CD4-positive, alpha-beta T cell (primary cell): ENCODE measurements around the gene CXADR. TPM values are rescaled to one million over a fixed set of nuclear protein-coding genes. Genes with fewer than 3 reads are reported as not detected.

ENCODE experiments used
- ATAC-seq: fragments of 200-7000 bp; cut with Tn5 transposase; one replicate; pipeline ENCODE4 v1.10.0; 2022; ENCODE audit warnings: mild to moderate bottlenecking; ENCODE audit not compliant: poor library complexity
- CTCF ChIA-PET: fragments of 350-600 bp; sonication (Branson Sonifier 250); formaldehyde crosslinking; loops from one replicate; lab custom pipeline; 2021; ENCODE audit warnings: antibody characterized with exemption, inconsistent platforms; lab: Charles Lee
- POLR2A ChIA-PET: fragments of 350-600 bp; sonication (Branson Sonifier 250); formaldehyde crosslinking; loops from one replicate; lab custom pipeline; 2021; ENCODE audit warnings: antibody characterized with exemption, inconsistent platforms; lab: Charles Lee
- DNase-seq, 14 experiments: peaks; one replicate each; pipeline ENCODE4 v3.0.0-alpha.2; 2013 to 2020; ENCODE audit warnings: mixed read lengths in 2 of 14
- H3K27ac ChIP-seq, 2 donors: one replicate each; pipeline versions ENCODE4 v1.5.1 to v1.7.0; 2013; ENCODE audit warnings: low read length in 2 of 2, low read depth in 1 of 2, mild to moderate bottlenecking in 1 of 2
- H3K27me3 ChIP-seq, 2 experiments: 1 replicate in 1 of 2; 2 replicates in 1 of 2; pipeline versions ENCODE4 v1.6.1 to v1.7.0; 2013; ENCODE audit warnings: low read length in 2 of 2, control low read depth in 1 of 2, mild to moderate bottlenecking in 1 of 2, moderate library complexity in 1 of 2; ENCODE audit not compliant: insufficient read depth in 2 of 2, control insufficient read depth in 1 of 2
- H3K36me3 ChIP-seq: one replicate; pipeline ENCODE4 v1.6.1; 2013; ENCODE audit warnings: low read length, control low read depth; ENCODE audit not compliant: insufficient read depth
- H3K4me1 ChIP-seq: one replicate; pipeline ENCODE4 v1.6.1; 2013; ENCODE audit warnings: low read length, control low read depth; ENCODE audit not compliant: insufficient read depth
- H3K4me3 ChIP-seq: one replicate; pipeline ENCODE4 v1.5.1; 2013; ENCODE audit warnings: mild to moderate bottlenecking, low read length, moderate library complexity
- H3K9me3 ChIP-seq, 2 experiments: 1 replicate in 1 of 2; 2 replicates in 1 of 2; pipeline versions ENCODE4 v1.6.1 to v1.7.0; 2013; ENCODE audit warnings: low read length in 2 of 2, mild to moderate bottlenecking in 2 of 2, control low read depth in 1 of 2, moderate library complexity in 1 of 2; ENCODE audit not compliant: control insufficient read depth in 1 of 2, insufficient read depth in 1 of 2
- H3K27ac Mint-ChIP-seq: one replicate; pipeline ENCODE4 v1.8.0; 2020; ENCODE audit warnings: mixed read lengths
- H3K27me3 Mint-ChIP-seq: one replicate; pipeline ENCODE4 v1.8.0; 2021; ENCODE audit warnings: mixed read lengths
- H3K36me3 Mint-ChIP-seq: one replicate; pipeline ENCODE4 v1.8.0; 2021; ENCODE audit warnings: low read depth, mixed read lengths
- H3K4me1 Mint-ChIP-seq: one replicate; pipeline ENCODE4 v1.8.0; 2021; ENCODE audit warnings: low read depth, mixed read lengths
- H3K4me3 Mint-ChIP-seq: one replicate; pipeline ENCODE4 v1.8.0; 2020; ENCODE audit warnings: mild to moderate bottlenecking, mixed read lengths
- H3K9me3 Mint-ChIP-seq: one replicate; pipeline ENCODE4 v1.8.0; 2020; ENCODE audit warnings: mixed read lengths
- intact Hi-C, 2 experiments: fragments of 100-400 bp; cut with DNase I in 1 of 2; cut with micrococcal nuclease in 1 of 2; formaldehyde crosslinking; loops; one replicate each; pipeline versions ENCODE4 v1.15.1 to v1.9.0; 2023 to 2025; cut with DNase I, micrococcal nuclease
- total RNA-seq, 174 experiments: library from RNA in 2 of 174; stranded (reverse) in 2 of 174; gene quantifications; one replicate each; pipeline ENCODE4 v1.2.3 and lab custom pipeline; 2021 to 2026
- TF ChIP-seq, protein P1 (sequence below): fragments of 200-600 bp; IDR thresholded peaks from one replicate; pipeline ENCODE4 v1.8.0; 2022; ENCODE audit warnings: antibody characterized with exemption, mild to moderate bottlenecking

Gene CXADR
- total RNA-seq, 2 experiments from 2014 or later: 0.52 to 0.53 TPM

DNA sequence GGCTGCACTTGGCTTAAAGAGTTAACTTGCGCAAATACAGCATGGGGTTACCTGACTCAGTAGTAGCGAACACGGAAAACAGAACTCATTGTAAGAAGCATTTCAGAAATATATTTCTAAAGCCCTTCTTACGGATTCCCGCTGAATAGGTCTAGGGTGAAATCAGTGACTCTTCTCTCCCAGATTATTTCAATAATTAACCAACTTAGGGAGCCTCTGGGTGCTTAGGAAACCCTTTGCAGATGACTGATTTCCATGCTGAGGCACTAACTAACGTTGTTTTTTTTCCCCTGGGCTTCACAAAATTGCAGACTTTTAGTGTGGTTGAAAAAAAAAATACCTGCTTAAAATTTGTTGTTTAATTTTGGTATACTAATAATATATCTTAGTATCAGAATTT is 59.6 kb downstream of the CXADR start:
- Histone ChIP-seq H3K4me1 (no peaks in the 10 kb centered on the region), H3K27ac (no peak overlapping the region), H3K36me3 (no peaks in the 10 kb centered on the region), H3K9me3 (no peaks in the 10 kb centered on the region), H3K4me3 (no peak overlapping the region), H3K27me3 (peaks cover 3% of the 10 kb centered on the region in 2 experiments)
- Mint-ChIP-seq H3K36me3 (no peaks in the 10 kb centered on the region), H3K4me3 (no peak overlapping the region), H3K9me3 (no peaks in the 10 kb centered on the region), H3K27me3 (peaks cover 17% of the 10 kb centered on the region), H3K4me1 (no peaks in the 10 kb centered on the region), H3K27ac (no peak overlapping the region)
- no peak for DNase-seq
- TF ChIP-seq, protein P1, sequence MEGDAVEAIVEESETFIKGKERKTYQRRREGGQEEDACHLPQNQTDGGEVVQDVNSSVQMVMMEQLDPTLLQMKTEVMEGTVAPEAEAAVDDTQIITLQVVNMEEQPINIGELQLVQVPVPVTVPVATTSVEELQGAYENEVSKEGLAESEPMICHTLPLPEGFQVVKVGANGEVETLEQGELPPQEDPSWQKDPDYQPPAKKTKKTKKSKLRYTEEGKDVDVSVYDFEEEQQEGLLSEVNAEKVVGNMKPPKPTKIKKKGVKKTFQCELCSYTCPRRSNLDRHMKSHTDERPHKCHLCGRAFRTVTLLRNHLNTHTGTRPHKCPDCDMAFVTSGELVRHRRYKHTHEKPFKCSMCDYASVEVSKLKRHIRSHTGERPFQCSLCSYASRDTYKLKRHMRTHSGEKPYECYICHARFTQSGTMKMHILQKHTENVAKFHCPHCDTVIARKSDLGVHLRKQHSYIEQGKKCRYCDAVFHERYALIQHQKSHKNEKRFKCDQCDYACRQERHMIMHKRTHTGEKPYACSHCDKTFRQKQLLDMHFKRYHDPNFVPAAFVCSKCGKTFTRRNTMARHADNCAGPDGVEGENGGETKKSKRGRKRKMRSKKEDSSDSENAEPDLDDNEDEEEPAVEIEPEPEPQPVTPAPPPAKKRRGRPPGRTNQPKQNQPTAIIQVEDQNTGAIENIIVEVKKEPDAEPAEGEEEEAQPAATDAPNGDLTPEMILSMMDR: no peak
- POLR2A ChIA-PET: no interaction called here
- CTCF ChIA-PET: no interaction called here
- intact Hi-C loops: no loop called here
- ATAC-seq: no peak

DNA sequence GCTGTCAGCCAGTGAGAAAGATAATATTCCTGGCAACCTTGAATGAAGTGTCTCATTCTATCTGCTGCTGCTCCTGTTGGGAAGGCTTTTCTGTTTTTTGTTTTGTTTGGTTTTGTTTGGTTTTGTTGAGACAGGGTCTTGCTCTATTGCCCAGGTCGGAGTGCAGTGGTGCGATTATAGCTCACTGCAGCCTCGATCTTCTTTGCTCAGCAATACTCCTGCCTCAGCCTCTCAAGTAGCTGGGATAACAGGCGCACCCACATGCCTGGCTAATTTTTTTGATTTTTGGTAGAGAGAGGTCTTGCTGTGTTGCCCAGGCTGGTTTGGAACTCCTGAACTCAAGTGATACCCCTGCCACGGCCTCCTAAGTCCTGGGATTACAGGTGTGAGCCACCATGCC is 62.2 kb downstream of the CXADR start:
- no peaks in the 10 kb centered on the region for H3K9me3 Mint-ChIP-seq
- Histone ChIP-seq H3K4me1 (no peaks in the 10 kb centered on the region), H3K9me3 (no peaks in the 10 kb centered on the region), H3K27me3 (peaks cover 3% of the 10 kb centered on the region in 2 experiments), H3K27ac (no peak overlapping the region), H3K36me3 (no peaks in the 10 kb centered on the region), H3K4me3 (no peak overlapping the region)
- intact Hi-C loops: no loop called here
- H3K27me3 Mint-ChIP-seq: peaks cover 17% of the 10 kb centered on the region
- TF ChIP-seq, protein P1: no peak
- no peak for ATAC-seq
- H3K4me1 Mint-ChIP-seq: no peaks in the 10 kb centered on the region
- H3K27ac Mint-ChIP-seq: no peak overlapping the region
- DNase-seq: no peak
- CTCF ChIA-PET: no interaction called here
- no peaks in the 10 kb centered on the region for H3K36me3 Mint-ChIP-seq
- POLR2A ChIA-PET: no interaction called here
- no peak overlapping the region for H3K4me3 Mint-ChIP-seq

DNA sequence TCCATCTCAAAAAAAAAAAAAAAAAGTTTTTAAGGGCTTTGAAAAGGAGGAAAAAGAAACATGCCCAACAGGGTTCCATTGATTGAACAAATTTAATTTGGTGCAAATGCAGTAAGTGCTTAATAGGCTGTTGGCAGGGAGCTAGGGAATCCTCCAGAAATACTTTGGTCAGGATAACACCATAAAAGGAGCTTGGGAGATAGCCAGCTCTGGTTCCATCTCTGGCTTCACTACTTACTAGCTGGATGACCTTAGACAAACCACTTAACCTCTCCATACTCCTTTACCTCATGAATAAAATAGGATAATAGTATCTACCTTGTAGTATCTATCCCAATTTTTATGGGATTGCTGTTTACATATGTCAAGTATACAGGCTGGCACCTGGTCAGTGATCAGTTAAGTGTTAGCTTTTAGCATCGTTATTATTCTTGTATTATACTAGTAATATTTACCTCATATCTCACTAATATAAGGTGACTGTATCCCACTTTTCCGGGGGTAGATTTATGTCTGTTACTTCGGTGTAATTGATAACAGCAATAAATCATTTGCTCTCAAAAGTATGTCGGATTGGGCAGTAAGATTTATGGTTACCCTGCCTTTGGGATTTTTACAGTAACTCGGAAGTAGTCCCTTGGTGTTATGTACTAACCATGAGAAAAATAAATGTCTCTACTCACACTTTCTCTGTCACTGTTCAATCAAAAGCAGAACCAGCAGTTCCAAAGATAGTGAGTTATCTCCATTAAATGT is 63.4 kb downstream of the CXADR start:
- Histone ChIP-seq H3K4me1 (no peaks in the 10 kb centered on the region), H3K27me3 (peaks cover 0 to 3% of the 10 kb centered on the region in 2 experiments), H3K9me3 (no peaks in the 10 kb centered on the region), H3K36me3 (no peaks in the 10 kb centered on the region), H3K27ac (no peak overlapping the region), H3K4me3 (no peak overlapping the region)
- Mint-ChIP-seq H3K36me3 (no peaks in the 10 kb centered on the region), H3K4me3 (no peak overlapping the region), H3K27me3 (peaks cover 17% of the 10 kb centered on the region), H3K27ac (no peak overlapping the region), H3K9me3 (no peaks in the 10 kb centered on the region), H3K4me1 (no peaks in the 10 kb centered on the region)
- ATAC-seq (no peak), DNase-seq (no peak)
- intact Hi-C loops: no loop called here
- POLR2A ChIA-PET: no interaction called here
- TF ChIP-seq, protein P1: no peak
- CTCF ChIA-PET: interaction anchor here (1.0 kb wide), 1 partner anchor 15 kb away, joined by 5 read pairs; no protein-coding TSS in a partner anchor
